Hepatic stellate cell (primary cell): Measurements from ENCODE around the gene UBE2J2.

Experiments
- DNase-seq: peaks from one replicate; pipeline ENCODE4 v3.0.0; 2011; ENCODE audit warnings: low spot score

Gene UBE2J2

GRCh38 chr1:1280782-1281481 lies 7.3 kb upstream of the UBE2J2 start:
- no peak for DNase-seq

- DNase-seq: no peak
These were observed 5.4 kb upstream of the UBE2J2 start for GRCh38 chr1:1279028-1279427.

- no peak for DNase-seq
These were observed 5.0 kb upstream of the UBE2J2 start for GRCh38 chr1:1278620-1279019.

- DNase-seq: peak; percentile 48
These were observed 2.2 kb upstream of the UBE2J2 start for GRCh38 chr1:1275836-1276235.

GRCh38 chr1:1274931-1275431 lies 1.3 kb upstream of the UBE2J2 start:
- DNase-seq: no peak

- no peak for DNase-seq
These were observed 761 bp upstream of the UBE2J2 start for GRCh38 chr1:1274299-1274930.

GRCh38 chr1:1273209-1273511 lies 494 bp downstream of the UBE2J2 start:
- DNase-seq: peak; percentile 43

GRCh38 chr1:1272341-1273208 lies 1.1 kb downstream of the UBE2J2 start:
- DNase-seq: no peak

- DNase-seq: no peak
These were observed 2.8 kb downstream of the UBE2J2 start for GRCh38 chr1:1270813-1271212.

GRCh38 chr1:1268284-1268682 lies 5.4 kb downstream of the UBE2J2 start:
- no peak for DNase-seq

GRCh38 chr1:1267488-1268283 lies 6.0 kb downstream of the UBE2J2 start:
- no peak for DNase-seq

GRCh38 chr1:1264868-1265272 lies 8.8 kb downstream of the UBE2J2 start:
- peak; percentile 97 for DNase-seq

- no peak for DNase-seq
These were observed 9.6 kb downstream of the UBE2J2 start for GRCh38 chr1:1264026-1264425.

GRCh38 chr1:1262758-1263157 lies 10.9 kb downstream of the UBE2J2 start:
- no peak for DNase-seq

GRCh38 chr1:1262071-1262470 lies 11.6 kb downstream of the UBE2J2 start:
- DNase-seq: no peak

- no peak for DNase-seq
These were observed 12.7 kb downstream of the UBE2J2 start for GRCh38 chr1:1260843-1261560.

GRCh38 chr1:1259951-1260600 lies 13.6 kb downstream of the UBE2J2 start:
- DNase-seq: no peak

- DNase-seq: no peak
These were observed 14.1 kb downstream of the UBE2J2 start for GRCh38 chr1:1259540-1259939.

- no peak for DNase-seq
These were observed 14.6 kb downstream of the UBE2J2 start for GRCh38 chr1:1259119-1259488.

GRCh38 chr1:1256956-1257871 lies 16.4 kb downstream of the UBE2J2 start:
- DNase-seq: no peak
